Nucleus accumbens (tissue), 56 donors: ENCODE measurements around the gene PRKCSH.

ENCODE experiments used
- DNase-seq, 56 donors: peaks; one replicate each; lab custom pipeline; 2025; lab: John Stamatoyannopoulos, UW

The PRKCSH gene

GRCh38 chr19:11486661-11487503 lies 51.4 kb downstream of the PRKCSH start:
- no peak for DNase-seq

GRCh38 chr19:11489378-11489777 lies 53.9 kb downstream of the PRKCSH start:
- DNase-seq: no peak

GRCh38 chr19:11494634-11495285 lies 59.3 kb downstream of the PRKCSH start:
- DNase-seq: no peak

GRCh38 chr19:11495481-11495880 lies 60.0 kb downstream of the PRKCSH start:
- DNase-seq: no peak

GRCh38 chr19:11495885-11496284 lies 60.5 kb downstream of the PRKCSH start:
- DNase-seq: no peak

GRCh38 chr19:11496391-11497163 lies 61.1 kb downstream of the PRKCSH start:
- DNase-seq: peak in 27 of 56 donors; percentile 8 to 73 (median 17)

GRCh38 chr19:11499220-11499726 lies 63.8 kb downstream of the PRKCSH start:
- no peak for DNase-seq

- DNase-seq: no peak
Measured at GRCh38 chr19:11499890-11500420, 64.5 kb downstream of the PRKCSH start.
